ENCODE data around the gene TFR2. TPM values are rescaled to one million over a fixed set of nuclear protein-coding genes. Genes with fewer than 3 reads are reported as not detected.

Gene TFR2
- polyA plus RNA-seq, 1 donor = 0.90 TPM

DNA sequence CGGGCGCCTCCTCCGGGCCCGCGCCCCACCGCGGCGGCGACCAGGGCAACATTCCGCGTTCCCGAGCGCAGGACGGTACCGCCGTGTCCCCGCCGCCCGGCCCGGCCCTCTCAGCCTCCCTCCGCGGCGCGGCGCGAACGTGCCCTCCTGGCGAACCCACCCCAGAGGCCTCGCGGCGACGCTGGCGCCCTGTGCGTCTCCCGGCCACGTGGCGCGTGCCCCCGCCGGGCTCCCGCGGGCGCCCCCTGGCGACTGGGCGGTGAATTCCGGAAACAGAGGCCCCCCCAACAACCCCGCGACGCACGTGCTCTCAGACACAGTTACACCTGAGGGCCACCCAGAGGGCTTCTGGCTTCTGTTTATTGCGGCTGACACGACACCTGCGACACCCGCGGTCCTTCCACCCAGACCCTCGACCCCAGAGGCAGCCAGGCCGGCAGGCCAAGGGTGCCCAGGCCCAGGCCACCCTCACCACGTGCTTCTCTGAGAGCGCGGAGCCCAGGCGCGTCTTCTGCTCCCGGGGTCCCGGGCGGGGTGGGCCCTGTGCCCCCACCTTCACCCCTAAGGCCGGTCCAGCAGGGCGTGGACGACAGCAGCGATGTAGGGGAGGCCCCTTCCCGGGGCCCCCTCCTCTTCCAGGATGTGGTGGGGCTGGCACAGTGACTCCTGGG lies 67.5 kb downstream of the TFR2 start, which contains the start of gene SAP25:
Gene SAP25, minus strand, starts transcription at position 210 of the 671 bp plus-strand sequence. Its CDS starts 158 bp downstream, at position 52.
- DNase-seq (ENCODE audit: low read depth) = no peak

DNA sequence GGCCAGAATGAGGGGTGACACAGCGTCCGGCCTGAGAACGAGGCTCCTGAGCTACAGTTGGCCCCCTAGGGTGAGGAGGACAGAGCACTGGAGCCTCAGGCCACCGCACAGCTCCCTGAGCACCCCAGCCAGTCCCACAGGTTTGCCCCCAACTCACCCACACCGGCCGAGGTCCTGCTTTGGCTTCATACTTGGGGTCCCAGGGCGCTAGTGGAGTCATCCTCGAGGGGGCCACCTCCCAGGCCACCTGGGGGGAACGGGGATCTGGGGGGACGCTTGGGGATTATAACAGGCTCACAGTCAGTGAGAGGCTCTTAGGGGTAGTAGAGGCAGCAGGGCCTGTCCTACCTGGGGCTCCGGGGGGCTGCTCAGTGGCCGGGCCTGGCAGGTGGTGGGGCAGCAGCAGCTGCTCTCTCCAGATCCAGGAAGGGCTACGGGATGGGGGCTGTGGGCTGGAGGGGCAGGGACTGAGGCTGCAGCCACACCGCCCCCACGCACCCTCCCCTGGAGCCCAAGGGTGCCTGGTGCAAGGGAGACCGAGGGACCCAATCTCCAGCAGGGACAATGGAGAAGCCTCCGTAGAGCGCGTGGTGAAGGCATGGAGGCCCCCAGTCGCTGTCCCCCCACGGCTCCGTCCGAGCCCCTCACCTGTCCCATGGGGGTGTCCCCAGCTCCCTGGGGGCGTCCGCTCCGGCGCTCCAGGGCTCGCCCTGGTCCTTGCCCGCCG lies 68.2 kb downstream of the TFR2 start:
- DNase-seq (ENCODE audit: low read depth) = no peak

DNA sequence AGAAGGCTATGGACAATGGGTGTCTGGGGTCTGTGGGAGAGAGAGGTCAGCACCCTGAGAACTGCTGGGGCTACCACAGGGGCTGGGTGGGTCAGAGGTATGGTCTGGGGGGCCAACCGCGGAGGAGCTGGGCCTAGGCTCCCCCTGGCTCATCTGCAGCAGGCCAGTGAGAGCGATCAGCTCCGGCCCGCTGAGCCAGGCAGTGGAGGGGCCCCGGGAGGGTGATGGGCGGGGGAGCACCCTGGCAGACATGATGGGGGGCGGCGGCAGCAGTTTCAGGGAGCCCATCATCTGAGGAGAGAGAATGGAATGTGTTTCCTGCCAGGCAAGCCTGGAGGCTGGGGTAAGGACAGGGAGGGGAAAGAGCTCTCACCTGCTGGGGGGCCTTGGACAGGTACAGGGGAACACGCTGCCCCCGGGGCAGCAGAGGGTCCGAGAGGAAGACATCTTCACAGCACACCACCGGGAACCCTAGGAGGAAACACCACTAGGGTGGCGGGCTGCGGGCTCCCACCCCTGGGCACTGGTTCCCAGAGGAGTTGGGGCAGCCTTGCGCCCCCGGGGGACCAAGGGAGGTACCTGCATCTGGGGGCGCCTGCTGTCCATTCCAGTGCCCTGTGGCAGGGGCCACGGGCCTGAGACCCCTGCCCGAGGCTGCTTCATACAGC lies 68.9 kb downstream of the TFR2 start:
- DNase-seq (ENCODE audit: low read depth) = no peak

DNA sequence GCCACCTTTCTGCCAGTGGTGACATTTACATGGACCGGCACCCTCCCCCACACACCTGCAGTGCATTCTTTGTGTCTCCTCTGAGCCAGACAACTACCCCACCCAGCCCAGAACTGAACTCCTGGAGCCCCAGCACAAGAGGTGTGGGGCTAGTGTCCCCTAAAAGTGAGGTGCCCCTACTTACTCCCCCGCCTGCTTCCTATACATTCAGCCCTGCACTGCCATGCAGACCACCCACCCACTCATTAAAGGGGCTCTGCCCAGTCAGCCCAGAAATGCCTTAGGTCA lies 69.6 kb downstream of the TFR2 start:
- DNase-seq (ENCODE audit: low read depth) = no peak

DNA sequence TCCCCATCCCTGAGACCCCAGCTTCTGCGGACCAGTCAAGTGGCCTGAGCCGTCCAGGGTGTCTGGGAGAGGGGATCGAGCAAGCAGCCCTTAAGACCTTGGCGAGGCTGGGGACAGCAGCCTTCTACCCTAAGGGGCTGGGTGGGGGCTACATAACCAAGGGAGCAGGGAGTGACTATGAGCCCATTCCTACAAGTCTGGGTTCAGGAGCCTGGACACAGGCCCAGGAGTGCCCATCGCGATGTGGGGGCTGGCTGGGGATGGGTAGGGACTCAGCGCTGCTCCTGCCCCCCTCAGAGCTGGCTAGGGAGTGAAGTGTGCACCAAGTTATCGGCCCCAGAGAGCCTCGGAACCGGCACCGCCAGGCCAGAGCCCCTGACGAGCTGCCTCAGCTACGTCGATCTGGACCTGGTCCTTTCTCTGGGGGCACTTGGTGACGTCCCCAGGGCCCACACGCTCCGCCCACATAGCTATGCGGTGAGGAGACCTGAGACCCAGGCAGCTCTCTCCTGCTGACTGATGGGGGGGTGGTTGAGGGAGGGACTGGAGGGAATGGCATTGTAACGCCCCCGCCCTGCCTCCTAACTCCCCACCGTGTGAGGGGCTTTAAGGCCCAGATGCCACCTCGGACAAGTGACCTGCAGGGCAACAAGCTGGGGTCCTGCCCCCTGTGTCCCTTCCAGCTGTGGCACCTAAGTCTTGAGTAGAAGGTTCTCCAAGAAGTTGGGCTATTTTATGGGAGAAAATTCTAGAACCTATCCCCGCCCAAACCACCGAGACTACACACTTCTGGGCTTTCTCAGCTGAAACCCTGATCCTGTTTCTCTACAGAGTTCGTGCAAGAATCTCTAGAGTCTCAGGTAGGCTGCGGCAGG lies 70.2 kb downstream of the TFR2 start:
- DNase-seq (ENCODE audit: low read depth) = no peak

Other genes with a start within 250 kb of the TFR2 start
- 5.9 TPM for gene ZCWPW1, start 212.8 kb downstream of the TFR2 start, polyA plus RNA-seq (ENCODE audit: insufficient read length)
- gene MEPCE, start 211.7 kb downstream of the TFR2 start, polyA plus RNA-seq (ENCODE audit: insufficient read length) = 34.2 TPM
- gene PPP1R35, start 205.1 kb downstream of the TFR2 start, polyA plus RNA-seq (ENCODE audit: insufficient read length) = 16.7 TPM
- 1.7 TPM for gene SPACDR, start 177.3 kb downstream of the TFR2 start, polyA plus RNA-seq (ENCODE audit: insufficient read length)
- 49.8 TPM for gene TSC22D4, start 162.3 kb downstream of the TFR2 start, polyA plus RNA-seq (ENCODE audit: insufficient read length)
- 1.8 TPM for gene NYAP1, start 157.6 kb downstream of the TFR2 start, polyA plus RNA-seq (ENCODE audit: insufficient read length)
- gene AGFG2, start 102.3 kb downstream of the TFR2 start, polyA plus RNA-seq (ENCODE audit: insufficient read length) = 10.4 TPM
- gene SAP25, start 67.7 kb downstream of the TFR2 start, polyA plus RNA-seq (ENCODE audit: insufficient read length) = 3.5 TPM
- gene LRCH4, start 55.4 kb downstream of the TFR2 start, polyA plus RNA-seq (ENCODE audit: insufficient read length) = 25.3 TPM
- 1.0 TPM for gene FBXO24, start 55.2 kb downstream of the TFR2 start, polyA plus RNA-seq (ENCODE audit: insufficient read length)
- 224 TPM for gene PCOLCE, start 39.2 kb downstream of the TFR2 start, polyA plus RNA-seq (ENCODE audit: insufficient read length)
- 17.1 TPM for gene MOSPD3, start 29.0 kb downstream of the TFR2 start, polyA plus RNA-seq (ENCODE audit: insufficient read length)
- not detected for gene ACTL6B, start 14.9 kb upstream of the TFR2 start, polyA plus RNA-seq (ENCODE audit: insufficient read length)
- 139 TPM for gene GNB2, start 32.2 kb upstream of the TFR2 start, polyA plus RNA-seq (ENCODE audit: insufficient read length)
- 30.2 TPM for gene GIGYF1, start 52.7 kb upstream of the TFR2 start, polyA plus RNA-seq (ENCODE audit: insufficient read length)
- gene POP7, start 64.6 kb upstream of the TFR2 start, polyA plus RNA-seq (ENCODE audit: insufficient read length) = 21.0 TPM
- gene EPO, start 78.9 kb upstream of the TFR2 start, polyA plus RNA-seq (ENCODE audit: insufficient read length) = 0.18 TPM
- gene ZAN, start 92.0 kb upstream of the TFR2 start, polyA plus RNA-seq (ENCODE audit: insufficient read length) = not detected
- gene EPHB4, start 186.0 kb upstream of the TFR2 start, polyA plus RNA-seq (ENCODE audit: insufficient read length) = 38.8 TPM
- 20.7 TPM for gene SLC12A9, start 211.2 kb upstream of the TFR2 start, polyA plus RNA-seq (ENCODE audit: insufficient read length)
- 41.1 TPM for gene TRIP6, start 225.8 kb upstream of the TFR2 start, polyA plus RNA-seq (ENCODE audit: insufficient read length)
- 98.4 TPM for gene SRRT, start 233.6 kb upstream of the TFR2 start, polyA plus RNA-seq (ENCODE audit: insufficient read length)
- gene UFSP1, start 248.2 kb upstream of the TFR2 start, polyA plus RNA-seq (ENCODE audit: insufficient read length) = 2.0 TPM